Activated CD8-positive, alpha-beta memory T cell treated with anti-CD3 and anti-CD28 coated beads for 4 hours (primary cell): ENCODE data around the gene RGS17.
"Not testable (repeated sequence)": the region's sequence is repeated elsewhere in the genome, so short reads cannot be mapped to it uniquely, and the experiment has no call there.

ENCODE experiments used
- DNase-seq, 2 donors: peaks; one replicate each; pipeline ENCODE4 v3.0.0-alpha.2; 2020; ENCODE audit warnings: low read depth in 2 of 2

The RGS17 gene

DNA sequence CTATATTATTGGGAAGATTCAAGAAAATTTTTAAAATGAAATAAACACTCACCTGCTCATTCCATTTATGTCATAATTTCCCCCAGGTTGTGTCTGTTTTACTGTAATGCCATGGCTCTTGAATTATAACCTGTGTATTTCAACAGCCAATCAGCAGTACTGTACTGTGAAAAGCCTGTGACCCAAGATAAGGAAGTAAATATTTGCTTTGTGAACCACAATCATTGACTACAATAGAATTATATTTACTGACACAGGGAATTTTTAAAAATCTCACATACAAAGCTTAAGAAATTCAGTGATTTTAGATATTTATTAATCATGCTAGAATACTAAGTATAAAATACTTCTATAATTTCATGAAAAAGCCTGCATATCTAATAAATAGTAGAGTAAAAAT lies 6.0 kb downstream of the RGS17 start:
- no peak for DNase-seq

DNA sequence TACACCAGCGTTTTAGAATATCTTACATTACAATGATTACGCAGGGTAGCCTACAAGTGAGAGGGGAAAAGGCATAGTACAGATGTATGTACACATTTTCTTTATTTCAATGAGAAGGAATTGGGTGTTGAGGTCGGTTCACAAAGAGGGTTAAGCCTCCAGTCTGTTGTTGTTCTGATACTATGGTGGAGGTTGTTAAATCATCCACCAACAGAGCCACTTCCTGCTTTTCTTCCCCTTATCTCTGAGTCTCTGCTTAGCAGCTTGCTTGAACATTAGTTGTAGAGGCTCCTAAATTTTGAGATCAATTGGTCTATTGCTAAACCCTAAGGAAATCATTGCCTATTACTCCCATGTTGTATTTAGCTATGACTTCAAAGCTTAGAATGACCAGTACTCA lies 7.3 kb downstream of the RGS17 start:
- no peak for DNase-seq

DNA sequence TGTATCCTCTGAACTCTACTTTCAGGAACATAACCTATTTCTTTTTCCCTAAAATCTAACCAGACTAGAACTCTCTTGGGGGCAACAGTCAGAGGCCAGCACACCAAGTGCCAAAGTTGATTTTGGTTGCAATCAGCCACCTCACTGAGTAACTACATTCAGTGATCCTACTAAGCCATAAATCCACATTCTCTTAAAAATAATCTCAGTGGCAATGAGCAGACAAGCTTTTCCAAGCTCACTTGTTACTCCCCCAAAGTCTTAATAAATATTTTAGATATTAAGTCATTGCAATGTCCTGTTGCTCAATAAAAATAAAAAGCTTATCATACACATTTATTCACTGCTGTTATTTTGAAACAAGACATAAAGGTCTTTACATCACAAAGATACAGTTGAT lies 9.8 kb downstream of the RGS17 start:
- no peak for DNase-seq

DNA sequence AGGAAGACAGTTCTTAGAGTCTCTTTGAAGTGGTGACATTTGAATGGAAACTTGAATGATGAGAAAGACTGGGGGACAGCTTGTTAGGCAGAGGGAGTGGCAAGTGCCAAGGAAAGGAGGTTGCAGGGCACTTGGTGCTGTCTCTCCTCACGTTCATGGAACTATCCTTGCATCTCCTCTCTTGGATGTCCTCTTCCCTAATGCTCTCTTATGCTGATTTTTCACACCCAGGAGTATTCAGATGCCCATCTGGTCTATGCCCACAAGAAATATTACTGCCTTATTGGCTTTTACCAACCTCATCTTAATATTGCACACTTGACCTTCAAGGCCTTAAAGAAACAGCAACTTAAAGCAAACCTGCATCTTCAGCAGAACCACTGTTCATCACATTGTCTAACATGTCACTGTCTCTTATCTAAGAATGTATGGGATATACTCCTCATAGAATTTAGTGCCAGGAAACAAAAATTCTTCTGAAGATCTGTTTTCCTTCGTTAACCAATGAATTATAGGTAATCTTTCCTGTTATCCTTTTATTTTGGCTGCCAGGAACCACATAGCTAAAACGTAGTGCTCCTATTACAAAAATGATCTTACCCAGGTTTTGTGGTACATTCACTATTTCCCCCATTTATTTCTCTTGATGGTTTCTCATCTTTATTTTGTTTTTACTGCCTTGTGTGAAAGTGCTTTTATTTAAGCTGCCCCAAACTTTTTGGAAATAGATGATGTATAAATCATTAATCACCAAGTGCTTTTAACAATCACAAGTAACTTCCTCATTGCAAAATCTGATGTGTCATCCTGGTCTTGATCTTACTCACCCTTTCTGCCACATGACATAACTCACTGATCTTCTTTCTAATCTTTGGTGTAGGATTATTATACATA lies 12.8 kb downstream of the RGS17 start:
- no peak for DNase-seq

DNA sequence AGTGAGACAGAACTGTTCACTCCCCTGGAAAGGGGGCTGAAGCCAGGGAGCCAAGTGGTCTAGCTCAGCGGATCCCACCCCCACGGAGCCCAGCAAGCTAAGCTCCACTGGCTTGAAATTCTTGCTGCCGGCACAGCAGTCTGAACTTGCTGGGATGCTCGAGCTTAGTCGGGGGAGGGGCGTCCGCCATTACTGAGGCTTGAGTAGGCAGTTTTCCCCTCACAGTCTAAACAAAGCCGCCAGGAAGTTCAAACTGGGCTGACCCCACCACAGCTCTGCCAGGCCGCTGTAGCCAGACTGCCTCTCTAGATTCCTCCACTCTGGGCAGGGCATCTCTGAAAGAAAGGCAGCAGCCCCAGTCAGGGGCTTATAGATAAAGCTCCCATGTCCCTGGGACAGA lies 20.0 kb downstream of the RGS17 start:
- DNase-seq, result not testable (repeated sequence)

DNA sequence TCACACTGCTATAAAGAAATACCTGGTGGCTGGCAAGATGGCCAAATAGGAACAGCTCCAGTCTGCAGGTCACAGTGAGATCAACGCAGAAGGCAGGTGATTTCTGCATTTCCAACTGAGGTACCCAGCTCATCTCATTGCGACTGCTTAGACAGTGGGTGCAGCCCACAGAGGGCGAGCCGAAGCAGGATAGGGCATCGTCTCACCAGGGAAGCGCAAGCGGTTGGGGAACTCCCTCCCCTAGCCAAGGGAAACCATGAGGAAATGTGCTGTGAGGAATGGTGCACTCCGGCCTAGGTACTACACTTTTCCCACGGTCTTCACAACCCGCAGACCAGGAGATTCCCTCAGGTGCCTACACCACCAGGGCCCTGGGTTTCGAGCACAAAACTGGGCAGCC lies 20.5 kb downstream of the RGS17 start:
- DNase-seq, result not testable (repeated sequence)

DNA sequence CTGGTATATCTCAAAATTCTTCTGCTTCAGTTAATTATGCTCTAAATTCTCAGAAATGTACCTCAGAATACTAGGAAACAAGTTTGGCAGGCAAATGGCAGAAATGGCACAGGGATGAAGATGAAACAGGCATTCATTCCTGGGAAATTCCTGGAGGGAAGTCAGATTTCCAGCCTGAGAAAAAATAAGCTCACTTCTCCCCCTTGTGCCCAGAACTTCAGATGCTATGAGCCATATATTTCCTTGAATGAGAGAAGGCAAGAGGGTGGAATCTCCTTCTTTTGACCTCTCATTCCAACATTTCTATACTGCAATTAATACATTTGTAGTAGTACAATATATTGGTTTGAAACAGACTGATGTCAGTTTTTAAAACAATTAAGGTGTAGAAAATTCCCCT lies 22.8 kb downstream of the RGS17 start:
- DNase-seq, result no peak

DNA sequence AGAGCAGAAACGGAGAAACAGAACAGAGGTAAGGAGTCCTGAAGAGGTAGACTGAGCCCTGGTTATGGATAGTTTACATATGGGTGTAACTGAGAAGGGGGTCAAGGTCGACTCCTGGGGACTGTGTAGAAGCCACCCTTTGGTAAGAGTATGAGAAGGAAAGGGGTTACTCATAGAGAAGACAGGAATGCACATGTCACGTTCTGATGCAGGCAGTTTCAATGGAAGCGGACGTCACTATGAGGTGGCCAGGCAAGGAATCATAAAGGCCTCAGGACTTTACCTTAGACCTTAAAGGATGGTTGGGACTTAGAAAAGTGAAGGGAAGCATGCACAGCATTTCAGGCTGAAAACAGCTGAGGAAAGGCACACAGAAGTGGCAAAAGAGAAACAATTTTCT lies 25.1 kb downstream of the RGS17 start:
- DNase-seq, result no peak

DNA sequence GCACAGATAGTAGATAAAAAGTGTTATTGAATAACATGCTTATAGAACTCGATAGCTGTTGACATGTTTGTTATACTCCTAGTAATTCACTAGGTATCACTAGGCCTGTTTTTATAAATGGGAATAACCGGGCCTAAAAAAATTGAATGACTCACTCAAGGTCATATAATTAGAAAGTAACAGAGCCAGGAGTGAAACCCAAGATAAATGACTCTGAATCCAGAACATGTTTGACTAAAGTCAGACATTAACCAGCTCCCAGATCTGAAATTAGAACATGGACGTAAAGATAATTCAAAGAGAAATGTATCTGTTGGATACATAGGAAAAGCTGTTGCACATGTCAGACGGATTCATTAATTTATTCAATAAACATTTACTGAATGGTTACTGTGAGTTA lies 26.9 kb downstream of the RGS17 start:
- DNase-seq, result no peak

DNA sequence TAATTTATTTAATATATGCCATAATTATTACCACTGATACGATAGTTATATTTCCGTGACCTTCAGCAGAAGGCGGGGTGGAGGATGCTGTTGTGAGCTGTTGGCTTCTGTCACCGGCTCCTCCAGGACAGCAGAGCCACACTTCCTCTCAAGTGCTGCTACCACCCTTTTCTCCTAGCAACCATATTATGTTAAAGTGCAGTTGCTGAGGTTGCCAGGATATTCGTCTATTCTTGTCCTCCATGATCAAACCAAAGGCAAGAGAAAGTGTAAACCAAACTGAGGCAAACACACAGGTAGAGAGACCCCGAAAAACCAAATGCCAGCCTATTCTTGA lies 27.8 kb downstream of the RGS17 start:
- no peak for DNase-seq

DNA sequence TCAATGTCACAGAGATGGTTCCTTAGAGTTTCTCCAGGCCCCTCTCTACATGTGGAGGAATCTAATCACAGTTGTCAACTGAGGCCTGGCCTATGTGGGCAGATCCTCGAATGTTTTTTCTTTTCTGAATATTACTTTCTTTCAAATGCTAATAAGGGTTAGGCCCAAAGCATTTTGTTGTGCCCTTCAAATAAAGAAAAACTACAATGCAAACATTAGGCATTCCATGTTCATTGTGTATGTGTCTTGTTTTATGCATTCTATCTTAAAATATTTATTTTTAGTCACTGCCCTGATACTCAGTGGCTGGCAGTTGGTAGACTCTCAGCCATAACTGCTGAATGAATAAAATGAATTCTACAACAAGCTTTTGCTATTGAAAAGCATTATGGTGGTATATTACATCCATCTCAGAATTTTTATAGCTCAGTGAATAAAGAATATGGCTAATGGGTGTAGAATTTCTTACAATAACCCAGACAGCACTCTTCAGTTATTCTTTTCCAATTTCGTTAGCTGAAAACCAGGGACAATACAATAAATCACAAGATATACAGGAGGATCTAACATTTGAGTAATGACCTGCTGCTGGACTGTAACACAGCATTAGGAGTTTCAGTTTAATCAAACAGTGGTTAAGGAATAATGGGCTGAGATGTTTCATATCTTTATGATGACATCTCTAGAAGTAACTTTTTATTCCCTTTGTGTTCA lies 28.3 kb downstream of the RGS17 start:
- no peak for DNase-seq

DNA sequence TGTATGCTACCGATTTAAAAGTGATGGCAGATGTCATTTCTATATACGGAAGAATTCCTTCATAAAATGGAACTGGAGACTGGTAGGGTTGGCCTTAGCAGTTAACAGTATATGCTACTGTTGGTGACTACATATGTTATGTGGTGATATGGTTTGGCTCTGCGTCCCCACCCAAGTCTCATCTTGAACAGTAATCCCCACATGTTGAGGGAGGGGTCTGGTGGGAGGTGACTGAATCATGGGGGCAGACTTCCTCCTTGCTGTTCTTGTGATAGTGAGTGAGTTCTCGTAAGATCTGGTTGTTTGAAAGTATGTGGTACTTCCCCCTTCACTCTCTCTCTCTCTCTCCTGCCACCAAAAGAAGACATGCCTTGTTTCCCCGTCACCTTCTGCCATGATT lies 29.6 kb downstream of the RGS17 start:
- no peak for DNase-seq

DNA sequence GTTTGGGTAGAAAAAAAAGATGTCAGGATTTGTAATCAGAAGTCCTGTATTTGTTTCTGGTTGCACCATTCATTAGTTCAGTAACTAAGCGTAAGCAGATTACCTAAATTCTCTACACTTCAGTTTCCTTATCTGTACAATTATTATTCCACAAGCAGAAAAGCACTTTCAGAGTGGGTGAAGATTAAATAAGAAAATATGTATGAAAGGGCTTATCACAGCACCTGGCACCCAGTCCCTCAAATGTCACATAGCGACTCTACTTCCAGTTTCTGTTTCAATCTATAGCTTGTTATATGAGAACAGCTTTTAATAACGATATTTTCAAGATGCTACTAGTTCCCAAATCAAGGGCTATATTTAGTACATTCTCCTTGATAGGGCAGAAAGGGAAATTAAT lies 31.4 kb downstream of the RGS17 start:
- DNase-seq, result no peak

DNA sequence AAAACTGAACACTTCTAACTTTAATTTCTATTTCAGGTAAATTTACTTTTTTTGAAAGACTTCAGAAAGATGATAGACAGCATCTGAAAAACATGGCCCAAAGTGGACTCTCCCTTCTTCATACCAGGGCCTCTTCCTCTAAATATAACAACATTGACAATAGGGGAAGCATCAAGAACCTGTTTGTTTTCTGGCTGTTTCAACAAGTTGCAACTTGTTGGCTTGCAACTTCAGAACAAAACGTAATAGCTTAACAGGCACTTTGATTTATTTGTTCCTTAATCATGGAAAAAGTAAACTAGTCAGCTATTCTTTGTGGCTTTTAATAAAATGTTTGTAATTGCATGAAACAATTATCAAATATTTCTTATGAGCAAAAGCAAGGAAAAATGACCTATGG lies 34.3 kb downstream of the RGS17 start:
- no peak for DNase-seq

DNA sequence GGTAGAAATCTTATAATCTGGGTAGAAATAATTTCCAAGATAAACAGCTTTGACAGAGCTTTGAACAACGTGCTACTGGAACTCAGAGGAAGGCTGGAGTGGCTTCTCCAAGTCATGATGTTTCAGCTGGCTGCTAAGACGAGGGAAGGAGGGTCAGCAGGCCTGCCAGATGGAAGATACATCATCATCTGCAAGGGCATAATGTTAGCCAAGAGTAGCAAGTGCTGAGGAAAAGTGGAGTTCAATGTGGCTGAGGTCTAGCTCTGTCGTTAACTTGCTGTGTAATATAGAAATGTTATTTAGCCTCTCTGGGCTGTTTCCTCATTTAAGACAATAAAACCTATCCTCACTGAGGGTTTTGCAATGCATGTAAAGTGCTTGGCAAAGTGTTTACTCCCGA lies 35.1 kb downstream of the RGS17 start:
- DNase-seq, result no peak

DNA sequence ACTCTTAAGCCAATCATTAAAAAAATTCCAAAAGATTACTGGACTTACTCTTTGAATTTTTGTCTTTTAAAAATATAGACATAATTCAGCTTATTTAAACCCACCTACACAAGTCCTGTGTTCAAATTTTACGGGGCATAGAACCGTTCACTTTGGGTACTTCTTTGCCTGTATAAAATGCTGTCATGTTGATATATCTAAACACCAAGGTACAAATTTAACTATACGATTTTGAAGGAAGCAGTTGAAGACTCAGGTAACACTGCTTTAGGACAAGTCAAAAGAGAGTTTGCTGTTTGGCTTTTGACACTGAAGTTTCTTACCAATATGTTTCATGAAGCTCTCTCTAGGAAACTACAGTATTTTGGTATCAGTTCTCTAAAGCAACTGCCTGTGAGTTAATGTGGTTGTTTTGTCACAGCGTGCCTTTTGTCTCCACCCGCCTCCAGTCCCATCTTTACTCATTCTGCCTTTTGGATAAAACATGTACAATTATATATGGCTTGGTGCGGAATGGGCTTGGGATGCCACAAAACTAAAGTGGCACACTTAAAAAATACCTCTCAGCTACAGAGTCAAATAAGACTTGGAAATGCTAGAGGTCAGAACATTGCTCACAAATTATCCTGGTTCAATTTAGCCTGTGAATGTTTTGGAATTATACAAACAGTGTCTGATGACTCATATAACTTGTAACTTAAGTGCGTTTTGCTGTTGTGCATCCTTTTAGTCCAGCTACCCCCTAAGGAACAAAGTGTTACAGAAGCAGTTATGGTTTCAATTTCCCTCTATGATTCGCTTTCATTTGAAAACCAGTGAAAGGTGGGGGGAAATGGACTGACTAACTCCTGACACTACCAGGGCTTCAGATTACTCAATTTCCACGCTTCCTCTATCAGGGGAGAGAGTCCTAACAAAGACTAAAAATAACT lies 38.7 kb downstream of the RGS17 start:
- no peak for DNase-seq

DNA sequence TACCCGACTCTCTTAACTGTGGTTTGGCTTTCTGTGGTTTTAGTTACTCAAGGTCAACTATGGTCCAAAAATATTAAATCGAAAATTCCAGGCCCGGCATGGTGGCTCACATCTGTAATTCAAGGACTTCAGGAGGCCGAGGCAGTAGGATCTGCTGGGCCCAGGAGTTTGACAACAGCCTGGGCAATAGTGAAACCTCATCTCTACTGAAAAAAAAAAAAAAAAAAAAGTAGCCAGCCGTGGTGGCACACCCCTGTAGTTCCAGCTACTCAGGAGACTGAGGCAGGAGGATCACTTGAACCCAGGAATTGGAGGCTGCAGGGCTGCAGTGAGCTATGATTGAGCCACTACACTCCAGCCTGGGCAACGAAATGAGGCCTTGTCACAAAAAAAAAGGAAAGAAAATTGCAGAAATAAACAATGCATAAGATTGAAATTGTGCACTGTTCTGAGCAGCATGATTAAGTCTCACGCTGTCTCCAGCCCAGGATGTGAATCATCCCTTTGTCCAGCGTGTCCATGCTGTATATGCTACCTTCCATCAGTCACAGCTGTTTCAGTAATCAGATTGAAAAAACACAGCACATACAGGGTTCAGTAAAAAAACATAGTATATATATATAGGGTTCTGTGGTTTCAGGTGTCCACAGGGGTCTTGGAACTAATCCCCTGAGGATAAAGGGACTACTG lies 40.7 kb downstream of the RGS17 start:
- no peak for DNase-seq

DNA sequence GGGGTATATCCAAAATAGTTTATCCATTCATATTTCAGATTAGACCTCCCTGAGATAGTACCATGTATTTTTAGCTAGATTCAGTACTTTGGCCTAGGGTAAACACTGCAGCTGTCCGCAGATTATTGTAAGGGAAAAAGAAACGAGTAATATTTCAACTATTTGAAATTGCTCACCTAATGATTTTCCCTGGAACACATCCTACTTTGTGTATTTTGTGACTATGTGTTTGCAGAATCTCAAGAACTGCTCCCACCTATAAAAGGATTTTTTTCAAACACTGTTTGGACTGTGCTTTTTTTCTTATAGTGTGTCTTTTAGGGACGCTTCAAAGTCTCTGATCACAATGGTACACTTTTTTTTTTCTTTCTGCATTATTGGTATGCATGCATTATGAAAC lies 42.3 kb downstream of the RGS17 start:
- no peak for DNase-seq

DNA sequence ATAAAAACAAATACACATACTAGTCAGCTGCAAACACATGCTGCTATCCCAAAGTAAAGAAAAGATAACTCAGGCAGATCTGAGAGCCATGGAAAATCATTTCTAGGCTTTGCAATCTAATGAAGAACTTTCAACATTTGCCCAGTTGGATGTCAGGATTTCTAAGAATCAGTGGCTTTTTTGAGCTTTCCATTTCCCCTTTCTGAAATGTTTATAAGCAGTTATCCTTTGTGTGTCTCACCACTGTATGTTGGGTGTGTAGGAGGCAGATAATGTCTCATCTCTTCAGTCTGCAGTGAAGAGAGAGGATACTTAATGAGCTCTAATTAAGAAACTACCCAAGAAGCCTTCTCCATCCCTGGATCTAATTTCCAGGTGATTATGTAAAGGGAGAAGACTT lies 43.6 kb downstream of the RGS17 start:
- DNase-seq, result no peak

DNA sequence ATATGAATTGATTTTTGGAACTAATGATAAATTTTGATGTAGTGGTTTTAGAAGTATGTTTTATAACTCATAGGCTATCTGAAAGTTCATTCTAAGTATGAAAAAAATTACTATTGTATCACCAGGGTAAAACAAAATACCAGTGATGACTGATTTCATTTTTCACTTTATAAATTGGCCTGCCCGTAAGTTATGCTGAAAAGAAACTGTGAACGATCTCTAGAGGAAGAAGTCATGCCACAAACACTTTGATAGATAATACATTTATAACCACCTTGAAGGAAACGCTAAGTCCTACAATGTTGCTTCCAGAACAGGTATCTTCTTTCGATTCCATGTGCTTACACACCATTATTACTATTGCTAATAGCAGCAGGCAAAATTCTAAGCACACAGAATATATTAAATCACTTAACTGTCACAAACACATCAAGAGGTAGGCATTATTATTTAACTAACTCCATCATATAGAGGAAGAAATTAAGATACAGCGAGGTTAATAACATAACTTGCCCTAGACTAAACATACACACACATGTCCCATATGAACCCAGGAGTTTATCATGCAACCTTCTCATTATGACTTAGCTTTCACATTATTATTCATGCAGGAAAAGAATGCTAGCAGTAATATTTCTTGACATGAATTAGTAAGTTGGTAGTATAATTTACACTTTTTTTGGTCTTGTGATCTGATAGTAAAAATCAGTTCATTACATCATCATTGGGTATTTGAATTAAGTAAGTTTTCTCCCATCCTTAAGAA lies 44.7 kb downstream of the RGS17 start:
- DNase-seq, result no peak

DNA sequence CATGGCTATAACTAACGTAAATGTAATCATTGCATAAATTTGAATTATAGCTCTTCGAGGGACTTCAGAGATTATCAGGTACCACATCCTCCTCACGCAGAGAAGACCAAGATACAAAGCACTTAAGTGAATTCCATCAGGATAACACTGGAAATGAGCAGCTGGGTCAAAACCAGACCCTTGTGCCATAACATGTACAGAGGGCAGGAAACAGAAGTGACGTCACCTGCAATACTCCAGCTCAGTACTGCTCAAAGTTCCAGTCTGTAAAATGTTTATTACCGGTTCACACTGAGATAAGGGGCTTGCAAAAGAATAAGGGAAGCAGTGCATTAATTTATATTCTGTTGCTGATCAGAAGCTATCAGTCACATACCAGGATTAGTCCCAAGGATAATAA lies 45.8 kb downstream of the RGS17 start:
- no peak for DNase-seq
